WI38 (cell line): ENCODE measurements around the gene ZZZ3.
"Not testable (repeated sequence)": the region's sequence is repeated elsewhere in the genome, so short reads cannot be mapped to it uniquely, and the experiment has no call there.

ENCODE experiments used
- H3K4me3 ChIP-seq: 2 replicates; pipeline ENCODE4 v1.5.1; 2011; ENCODE audit warnings: low read depth, mild to moderate bottlenecking, control low read depth, low read length
- TF ChIP-seq, protein P1 (sequence below): IDR thresholded peaks from 2 replicates; pipeline ENCODE4 v1.5.1; 2012; ENCODE audit warnings: low read depth, mild to moderate bottlenecking, control low read depth, low read length

ZZZ3 gene

GRCh38 chr1:77704736-77705135, 22.3 kb upstream of the ZZZ3 start:
- TF ChIP-seq, protein P1, sequence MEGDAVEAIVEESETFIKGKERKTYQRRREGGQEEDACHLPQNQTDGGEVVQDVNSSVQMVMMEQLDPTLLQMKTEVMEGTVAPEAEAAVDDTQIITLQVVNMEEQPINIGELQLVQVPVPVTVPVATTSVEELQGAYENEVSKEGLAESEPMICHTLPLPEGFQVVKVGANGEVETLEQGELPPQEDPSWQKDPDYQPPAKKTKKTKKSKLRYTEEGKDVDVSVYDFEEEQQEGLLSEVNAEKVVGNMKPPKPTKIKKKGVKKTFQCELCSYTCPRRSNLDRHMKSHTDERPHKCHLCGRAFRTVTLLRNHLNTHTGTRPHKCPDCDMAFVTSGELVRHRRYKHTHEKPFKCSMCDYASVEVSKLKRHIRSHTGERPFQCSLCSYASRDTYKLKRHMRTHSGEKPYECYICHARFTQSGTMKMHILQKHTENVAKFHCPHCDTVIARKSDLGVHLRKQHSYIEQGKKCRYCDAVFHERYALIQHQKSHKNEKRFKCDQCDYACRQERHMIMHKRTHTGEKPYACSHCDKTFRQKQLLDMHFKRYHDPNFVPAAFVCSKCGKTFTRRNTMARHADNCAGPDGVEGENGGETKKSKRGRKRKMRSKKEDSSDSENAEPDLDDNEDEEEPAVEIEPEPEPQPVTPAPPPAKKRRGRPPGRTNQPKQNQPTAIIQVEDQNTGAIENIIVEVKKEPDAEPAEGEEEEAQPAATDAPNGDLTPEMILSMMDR: no peak
- no peak overlapping the region for H3K4me3 ChIP-seq

- H3K4me3 ChIP-seq: not testable (repeated sequence)
Measured at GRCh38 chr1:77699673-77700072, 17.2 kb upstream of the ZZZ3 start.

- TF ChIP-seq, protein P1: no peak
- H3K4me3 ChIP-seq: no peak overlapping the region
Measured at GRCh38 chr1:77697441-77697840, 15.0 kb upstream of the ZZZ3 start.

DNA sequence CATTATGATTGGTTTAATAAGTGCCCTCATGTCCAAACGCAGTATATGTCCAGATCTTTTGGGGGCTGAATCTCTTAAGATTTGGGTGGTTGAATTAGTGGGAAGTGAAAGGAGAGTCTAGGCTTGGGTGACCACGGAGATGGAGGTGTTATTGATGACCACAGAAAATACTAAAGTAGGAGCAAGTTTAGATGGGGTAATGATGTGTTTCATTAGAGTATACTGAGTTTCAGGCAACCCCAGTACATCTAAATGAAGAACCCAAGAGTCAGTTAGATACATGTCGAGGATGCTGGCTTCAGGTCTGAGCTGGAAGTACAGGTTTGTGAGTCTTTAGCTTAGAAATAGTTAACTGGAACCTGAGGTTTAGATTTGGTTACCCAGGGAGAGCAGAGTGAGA, 6.5 kb upstream of the ZZZ3 start:
- H3K4me3 ChIP-seq: no peak overlapping the region
- TF ChIP-seq, protein P1: no peak

DNA sequence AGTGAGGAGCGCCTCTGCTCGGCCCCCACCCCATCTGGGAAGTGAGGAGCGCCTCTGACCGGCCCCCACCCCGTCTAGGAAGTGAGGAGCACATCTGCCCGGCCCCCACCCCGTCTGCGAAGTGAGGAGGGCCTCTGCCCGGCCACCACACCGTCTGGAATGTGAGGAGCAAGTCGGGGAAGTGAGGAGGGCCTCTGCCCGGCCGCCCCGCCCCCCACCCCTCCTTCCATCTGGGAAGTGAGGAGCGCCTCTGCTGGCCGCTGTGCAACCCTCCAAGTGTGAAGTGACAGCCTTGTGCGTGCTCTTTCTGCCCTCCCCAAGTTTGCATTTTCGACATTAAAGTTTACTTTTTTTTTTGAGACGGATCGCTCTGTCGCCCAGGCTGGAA, 5.1 kb upstream of the ZZZ3 start:
- TF ChIP-seq, protein P1: no peak
- H3K4me3 ChIP-seq: no peak overlapping the region

- TF ChIP-seq, protein P1: no peak
- no peak overlapping the region for H3K4me3 ChIP-seq
Measured at GRCh38 chr1:77686796-77687518, 4.5 kb upstream of the ZZZ3 start.

GRCh38 chr1:77683160-77684148, 996 bp upstream of the ZZZ3 start:
- peak overlapping the region; percentile 85 for H3K4me3 ChIP-seq
- TF ChIP-seq, protein P1: peak; percentile 80
